ENCODE data around the gene PDCD7. TPM values are rescaled to one million over a fixed set of nuclear protein-coding genes. Genes with fewer than 3 reads are reported as not detected.

The PDCD7 gene
- total RNA-seq, 1 donor from 2014 or later: 22.9 TPM

GRCh38 chr15:65092911-65093792, 40.5 kb downstream of the PDCD7 start:
- peak; percentile 85 for DNase-seq (ENCODE audit: low spot score)

GRCh38 chr15:65091946-65092770, 41.5 kb downstream of the PDCD7 start:
- DNase-seq (ENCODE audit: low spot score): peak; percentile 22

DNA sequence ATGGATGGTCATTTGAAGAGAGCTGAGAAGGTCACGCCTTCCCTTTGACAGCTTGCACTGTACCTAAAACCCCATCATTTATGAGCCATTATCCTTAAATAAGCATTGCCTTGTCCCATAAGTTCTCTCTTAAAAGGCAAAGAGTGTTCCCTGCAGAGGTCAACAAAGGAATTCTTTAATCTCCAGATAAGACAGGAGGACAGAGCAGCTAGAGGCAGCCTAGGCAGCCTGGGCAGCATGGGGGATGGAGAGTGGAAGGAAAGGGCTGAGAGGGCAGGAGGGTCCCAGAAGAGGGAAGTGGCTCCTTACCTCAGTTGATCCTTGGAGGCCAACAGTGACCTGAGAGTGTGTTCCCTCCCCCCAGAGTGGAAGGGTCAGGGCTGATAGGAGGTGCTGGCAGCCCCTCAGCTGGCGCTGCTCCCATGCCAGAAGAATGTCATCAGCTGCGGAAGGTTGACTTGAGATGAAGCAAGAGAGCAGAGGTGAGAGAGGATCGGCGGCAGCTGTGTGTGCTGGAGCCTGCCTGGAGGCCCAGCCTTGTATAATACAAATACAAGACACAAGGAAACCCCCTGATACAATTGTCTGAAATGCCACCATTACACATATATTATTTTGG, 44.3 kb downstream of the PDCD7 start:
- DNase-seq (ENCODE audit: low spot score): no peak

- DNase-seq (ENCODE audit: low spot score): no peak
Measured at GRCh38 chr15:65088643-65089021, 45.0 kb downstream of the PDCD7 start.

DNA sequence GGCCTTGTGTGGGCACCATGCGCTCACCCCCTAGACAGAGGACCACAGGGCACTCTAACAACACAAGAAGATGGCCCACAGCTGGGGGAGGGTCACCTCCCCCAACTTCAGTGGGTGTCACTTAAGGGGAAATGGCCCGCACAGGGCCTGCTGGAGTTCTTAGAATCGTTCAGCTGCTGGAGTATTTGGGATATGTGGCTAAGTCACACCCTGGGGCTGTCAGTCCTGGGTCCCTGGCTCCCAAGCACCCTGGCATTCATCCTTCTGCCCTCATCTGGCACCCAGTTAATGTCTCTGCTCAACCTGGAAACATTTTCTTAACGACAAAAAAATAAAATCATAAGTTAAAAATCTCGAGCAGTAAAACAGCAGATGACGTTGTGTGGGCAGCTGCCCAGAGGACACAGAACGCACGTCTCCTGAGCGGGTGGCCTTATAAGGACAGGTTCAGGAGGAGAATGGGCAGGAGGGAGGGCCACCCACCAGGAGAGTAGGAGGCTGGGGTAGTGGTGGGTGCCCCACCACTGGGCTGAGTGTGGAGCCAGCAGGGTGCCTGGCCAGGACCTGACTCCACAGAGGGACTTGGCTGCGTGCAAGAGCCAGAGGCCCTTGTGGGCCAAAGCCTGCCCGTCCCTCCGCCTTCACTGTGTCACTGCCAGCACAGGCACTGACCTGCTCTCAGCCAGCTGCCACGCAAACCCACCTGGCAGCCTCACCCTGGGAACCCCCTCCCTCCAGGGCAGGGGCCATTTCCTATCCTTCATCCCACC, 45.5 kb downstream of the PDCD7 start:
- DNase-seq (ENCODE audit: low spot score): no peak

DNA sequence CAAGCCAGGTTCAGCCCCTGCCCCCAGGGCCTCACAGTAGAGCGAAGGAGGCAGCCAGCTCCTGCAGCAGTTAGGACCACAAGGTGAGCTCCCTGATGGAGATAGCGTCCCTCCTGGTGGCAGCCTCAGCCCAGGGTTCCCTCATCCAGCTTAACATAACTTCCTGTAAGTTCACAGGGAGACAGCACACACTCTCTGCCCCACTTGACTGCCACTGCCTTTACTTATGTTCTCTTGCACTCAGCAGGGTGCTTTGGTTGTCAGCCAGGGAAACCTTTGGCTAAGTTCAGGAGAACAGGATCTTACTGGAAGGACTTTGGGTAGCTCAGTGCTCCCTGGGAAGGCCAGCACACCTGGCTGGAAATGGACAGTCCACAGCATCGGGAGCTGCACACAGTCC, 46.2 kb downstream of the PDCD7 start:
- DNase-seq (ENCODE audit: low spot score): no peak

GRCh38 chr15:65086680-65087111, 46.9 kb downstream of the PDCD7 start:
- no peak for DNase-seq (ENCODE audit: low spot score)

GRCh38 chr15:65085990-65086679, 47.5 kb downstream of the PDCD7 start:
- no peak for DNase-seq (ENCODE audit: low spot score)

GRCh38 chr15:65085207-65085753, 48.3 kb downstream of the PDCD7 start:
- no peak for DNase-seq (ENCODE audit: low spot score)

GRCh38 chr15:65084500-65085206, 49.0 kb downstream of the PDCD7 start:
- no peak for DNase-seq (ENCODE audit: low spot score)

DNA sequence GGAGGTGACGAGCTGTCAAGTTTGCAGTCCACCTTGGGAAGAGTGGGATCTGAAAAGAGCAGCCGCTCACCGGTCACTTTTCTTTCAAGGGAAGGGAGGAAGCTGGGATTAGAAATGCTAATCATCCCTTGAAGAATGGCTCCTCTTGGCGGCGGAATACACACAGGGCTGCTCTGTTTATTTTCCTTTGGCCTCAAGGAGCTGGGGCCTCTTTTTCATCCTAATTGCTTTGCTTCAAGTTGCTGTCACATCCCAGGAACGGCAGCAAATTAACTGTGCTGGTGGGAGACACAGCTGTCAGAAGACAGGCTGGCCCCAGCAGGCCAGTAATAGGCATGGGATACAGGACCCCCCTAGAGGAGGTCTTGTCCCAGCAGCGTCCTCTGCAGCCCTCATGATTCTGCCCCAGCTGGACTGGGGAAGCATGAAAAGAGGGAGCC, 50.3 kb downstream of the PDCD7 start:
- no peak for DNase-seq (ENCODE audit: low spot score)

GRCh38 chr15:65082303-65082953, 51.2 kb downstream of the PDCD7 start:
- DNase-seq (ENCODE audit: low spot score): no peak

GRCh38 chr15:65081758-65082157, 51.9 kb downstream of the PDCD7 start:
- no peak for DNase-seq (ENCODE audit: low spot score)

- DNase-seq (ENCODE audit: low spot score): no peak
Measured at GRCh38 chr15:65081270-65081669, 52.3 kb downstream of the PDCD7 start.

GRCh38 chr15:65079580-65079979, 54.0 kb downstream of the PDCD7 start:
- DNase-seq (ENCODE audit: low spot score): no peak

DNA sequence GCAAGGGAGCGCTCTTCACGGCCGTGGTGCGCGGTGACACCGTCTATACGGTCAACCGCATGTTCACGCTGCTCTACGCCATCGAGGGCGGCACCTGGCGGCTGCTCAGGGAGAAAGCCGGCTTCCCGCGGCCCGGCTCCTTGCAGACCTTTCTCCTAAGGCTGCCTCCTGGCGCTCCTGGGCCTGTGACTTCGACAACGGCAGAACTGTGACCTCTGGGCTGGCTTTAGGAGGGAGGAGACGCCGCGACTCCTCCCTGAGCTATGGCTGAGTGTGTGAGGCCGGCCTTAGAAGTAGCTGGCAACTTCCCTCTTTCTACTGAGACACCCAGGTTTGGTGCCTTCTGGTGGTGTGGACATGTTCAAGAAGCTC, 55.6 kb downstream of the PDCD7 start:
- no peak for DNase-seq (ENCODE audit: low spot score)

DNA sequence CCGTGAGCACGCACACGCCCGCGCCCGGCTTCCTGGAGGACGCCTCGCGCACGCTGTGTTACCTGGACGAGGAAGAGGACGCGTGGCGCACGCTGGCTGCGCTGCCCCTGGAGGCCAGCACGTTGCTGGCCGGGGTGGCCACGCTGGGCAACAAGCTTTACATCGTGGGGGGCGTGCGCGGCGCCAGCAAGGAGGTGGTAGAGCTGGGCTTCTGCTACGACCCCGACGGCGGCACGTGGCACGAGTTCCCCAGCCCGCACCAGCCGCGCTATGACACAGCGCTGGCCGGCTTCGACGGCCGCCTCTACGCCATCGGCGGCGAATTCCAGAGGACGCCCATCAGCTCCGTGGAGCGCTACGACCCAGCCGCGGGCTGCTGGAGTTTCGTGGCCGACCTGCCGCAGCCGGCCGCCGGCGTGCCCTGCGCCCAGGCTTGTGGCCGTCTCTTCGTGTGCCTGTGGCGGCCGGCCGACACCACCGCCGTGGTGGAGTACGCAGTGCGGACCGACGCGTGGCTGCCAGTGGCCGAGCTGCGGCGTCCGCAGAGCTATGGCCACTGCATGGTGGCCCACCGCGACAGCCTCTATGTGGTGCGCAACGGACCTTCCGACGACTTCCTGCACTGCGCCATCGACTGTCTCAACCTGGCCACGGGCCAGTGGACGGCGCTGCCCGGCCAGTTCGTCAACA, 56.2 kb downstream of the PDCD7 start:
- DNase-seq (ENCODE audit: low spot score): no peak
